K562 (cell line): ENCODE data around the gene MOB1A. TPM values are rescaled to one million over a fixed set of nuclear protein-coding genes. Genes with fewer than 3 reads are reported as not detected.

Experiments used
- BRD4 ChIP-seq: fragments of 200-600 bp; sonication (generic); IDR thresholded peaks from 2 replicates; pipeline ENCODE4 v1.6.1; 2017; ENCODE audit warnings: inconsistent platforms
- CBX3 ChIP-seq, 2 experiments: IDR thresholded peaks; 1 replicate in 1 of 2; 2 replicates in 1 of 2; pipeline ENCODE4 v1.6.1; 2012; ENCODE audit warnings: inconsistent platforms in 2 of 2, low read length in 2 of 2, borderline replicate concordance in 1 of 2, control low read depth in 1 of 2
- CC2D1A ChIP-seq: fragments of 450-650 bp; IDR thresholded peaks from 2 replicates; pipeline ENCODE4 v1.6.1; 2017; ENCODE audit warnings: mild to moderate bottlenecking
- DPF2 ChIP-seq: fragments of 450-650 bp; IDR thresholded peaks from 2 replicates; pipeline ENCODE4 v1.6.1; 2016
- E2F8 ChIP-seq: fragments of 450-650 bp; IDR thresholded peaks from 2 replicates; pipeline ENCODE4 v1.7.1; 2018; ENCODE audit warnings: mild to moderate bottlenecking, low read depth; ENCODE audit not compliant: partially characterized antibody
- HDAC1 ChIP-seq, 2 experiments: fragments of 450-650 bp; IDR thresholded peaks; 2 replicates each; pipeline ENCODE4 v1.6.1; 2016 to 2017; ENCODE audit warnings: inconsistent platforms in 1 of 2, mild to moderate bottlenecking in 1 of 2, moderate library complexity in 1 of 2
- KDM1A ChIP-seq, 2 experiments: fragments of 450-650 bp; IDR thresholded peaks; 2 replicates each; pipeline ENCODE4 v1.6.1; 2016; ENCODE audit warnings: mild to moderate bottlenecking in 2 of 2
- MEF2A ChIP-seq: IDR thresholded peaks from 2 replicates; pipeline ENCODE4 v1.6.1; 2011; ENCODE audit warnings: low read depth, mild to moderate bottlenecking, low read length, moderate library complexity; ENCODE audit not compliant: control insufficient read depth
- MYBL2 ChIP-seq, 2 experiments: fragments of 450-650 bp in 1 of 2; sonication (generic) in 1 of 2; formaldehyde crosslinking in 1 of 2; IDR thresholded peaks; 2 replicates each; pipeline versions ENCODE4 v1.6.1 to v1.8.1; 2017 to 2022; ENCODE audit warnings: borderline replicate concordance in 1 of 2, inconsistent platforms in 1 of 2, low read depth in 1 of 2, mild to moderate bottlenecking in 1 of 2, missing genetic modification reagents in 1 of 2, moderate library complexity in 1 of 2
- NCOR1 ChIP-seq: fragments of 450-650 bp; IDR thresholded peaks from 2 replicates; pipeline ENCODE4 v1.6.1; 2016; ENCODE audit warnings: mild to moderate bottlenecking, moderate library complexity
- POLR2AphosphoS5 ChIP-seq: IDR thresholded peaks from 2 replicates; pipeline ENCODE4 v1.6.1; 2011; ENCODE audit warnings: mild to moderate bottlenecking, low read depth, low read length, moderate library complexity; ENCODE audit not compliant: control insufficient read depth, insufficient read depth
- RBM15 ChIP-seq: fragments of 200-400 bp; formaldehyde crosslinking; IDR thresholded peaks from 2 replicates; pipeline ENCODE4 v1.6.1; 2018; ENCODE audit warnings: mild to moderate bottlenecking, low read length, moderate library complexity; ENCODE audit not compliant: insufficient read depth
- TBL1XR1 ChIP-seq, 2 experiments: IDR thresholded peaks; 2 replicates each; pipeline ENCODE4 v1.6.1; 2012; ENCODE audit warnings: improper control_type of control experiment in 2 of 2, low read length in 2 of 2, mild to moderate bottlenecking in 1 of 2
- TBP ChIP-seq: optimal IDR thresholded peaks from 2 replicates; pipeline ENCODE3; 2011; ENCODE audit warnings: low read depth, low read length, improper control_type of control experiment
- TEAD4 ChIP-seq, 2 experiments: sonication (generic) in 1 of 2; formaldehyde crosslinking in 1 of 2; IDR thresholded peaks; 2 replicates each; pipeline versions ENCODE4 v1.6.1 to v1.8.0; 2012 to 2022; ENCODE audit warnings: borderline replicate concordance in 1 of 2, inconsistent platforms in 1 of 2, low read length in 1 of 2, mild to moderate bottlenecking in 1 of 2, missing genetic modification reagents in 1 of 2
- THAP12 ChIP-seq: fragments of 250-450 bp; sonication (Bioruptor Pico); IDR thresholded peaks from 2 replicates; pipeline ENCODE4 v1.9.0; 2021; ENCODE audit warnings: mild to moderate bottlenecking, inconsistent platforms
- UBTF ChIP-seq, 2 experiments: IDR thresholded peaks; 2 replicates each; pipeline ENCODE4 v1.6.1; 2012; ENCODE audit warnings: improper control_type of control experiment in 2 of 2, low read depth in 2 of 2, low read length in 2 of 2, borderline replicate concordance in 1 of 2
- ZBTB1 ChIP-seq: sonication (generic); formaldehyde crosslinking; IDR thresholded peaks from 2 replicates; pipeline ENCODE4 v1.8.1; 2023; ENCODE audit warnings: missing genetic modification reagents, low read depth, mild to moderate bottlenecking, borderline replicate concordance
- ZNF282 ChIP-seq: sonication (generic); formaldehyde crosslinking; IDR thresholded peaks from 2 replicates; pipeline ENCODE4 v1.8.1; 2023; ENCODE audit warnings: missing genetic modification reagents
- polyA plus RNA-seq, 8 experiments: library from polyadenylated mRNA; depleted of rRNA in 4 of 8; stranded (reverse) in 5 of 8; unstranded in 3 of 8; fragments of >200 nt; fragmentation: Nextera tagmentation in 2 of 8; fragmentation: Illumina TruSeq in 1 of 8; extraction: Ambion mirVana in 2 of 8; extraction: Trizol in 1 of 8; gene quantifications; 2 replicates each; pipeline versions ENCODE4 v1.2.1 to v1.2.3, GENCODE V29; 2011 to 2014; ENCODE audit warnings: inconsistent platforms in 1 of 8, missing spikeins in 1 of 8
- total RNA-seq, 7 experiments: library from RNA; depleted of rRNA in 6 of 7; stranded (reverse); fragments of >200 nt in 6 of 7; fragmentation: Illumina TruSeq in 2 of 7; extraction: Trizol in 2 of 7; gene quantifications; 2 replicates each; pipeline versions ENCODE4 v1.2.1 to v1.2.3, GENCODE V29; 2011 to 2021; ENCODE audit warnings: low replicate concordance in 1 of 7

Gene MOB1A
- total and polyA plus RNA-seq, 9 of the 15 experiments (the other 6 are each of a cell fraction or from before 2014, with no cell fraction given): 24.8 to 100 (median 60.2) TPM

GRCh38 chr2:74131901-74132300 lies 46.8 kb downstream of the MOB1A start (continued):
- TF ChIP-seq E2F8 (no peak), MYBL2 (IDR thresholded peaks at IDR 0.05; ENCODE audit: low read depth) (no peak), MYBL2 (CRISPR knock-in tag; IDR thresholded peaks at IDR 0.05; ENCODE audit: borderline replicate concordance) (no peak), KDM1A (IDR thresholded peaks at IDR 0.05) (no peak), BRD4 (no peak), MEF2A (no peak), NCOR1 (peak; percentile 28; the same call in 1 of the 2 replicates), RBM15 (no peak), CBX3 (IDR thresholded peaks at IDR 0.05; ENCODE audit: borderline replicate concordance in 1 of 2, low read length in 2 of 2) (peak in 1 of 2 experiments; percentile 28; a peak in 1 of 3 replicates), CC2D1A (peak; percentile 12; the same call in 1 of the 2 replicates), TBL1XR1 (IDR thresholded peaks at IDR 0.05; ENCODE audit: low read length in 2 of 2) (0 out of 4 replicates have a peak, but pooled peaks of 1 of the 2 experiments have one; percentile 9), DPF2 (peak; percentile 83), ZNF282 (no peak), TBP (peak; percentile 35), THAP12 (no peak), POLR2AphosphoS5 (peak; percentile 57; the same call in 1 of the 2 replicates), UBTF (IDR thresholded peaks at IDR 0.05; ENCODE audit: borderline replicate concordance in 1 of 2, low read depth in 2 of 2, low read length in 2 of 2) (0 out of 4 replicates have a peak, but pooled peaks of 1 of the 2 experiments have one; percentile 29), TEAD4 (IDR thresholded peaks at IDR 0.05; ENCODE audit: low read length) (peak; percentile 60), TEAD4 (CRISPR knock-in tag; IDR thresholded peaks at IDR 0.05; ENCODE audit: borderline replicate concordance) (no peak), HDAC1 (IDR thresholded peaks at IDR 0.05) (0 out of 4 replicates have a peak, but pooled peaks of 1 of the 2 experiments have one; percentile 33), ZBTB1 (CRISPR knock-in tag) (0 out of 2 replicates have a peak, but pooled peaks have one; percentile 32)
